HEK293T (cell line): Measurements from ENCODE around the gene KYAT1.

Experiments
- CTCF ChIA-PET: fragments of 350-600 bp; formaldehyde crosslinking; extraction: SDS; loops from one replicate; lab custom pipeline; 2021; ENCODE audit warnings: antibody characterized with exemption, inconsistent platforms; lab: Yijun Ruan, JAX
- POLR2A ChIA-PET: fragments of 350-600 bp; formaldehyde crosslinking; extraction: SDS; loops from one replicate; lab custom pipeline; 2020; ENCODE audit warnings: antibody characterized with exemption, inconsistent platforms; lab: Yijun Ruan, JAX
- DNase-seq: peaks from one replicate; pipeline ENCODE4 v3.0.0; 2012; ENCODE audit warnings: mixed read lengths; ENCODE audit errors: extremely low spot score
- ARNT ChIP-seq: fragments of 450-650 bp; IDR thresholded peaks from 2 replicates; pipeline ENCODE4 v1.6.1; 2017; ENCODE audit warnings: mild to moderate bottlenecking
- BHLHE40 ChIP-seq: fragments of 450-650 bp; IDR thresholded peaks from 2 replicates; pipeline ENCODE4 v1.6.1; 2016; ENCODE audit warnings: mild to moderate bottlenecking, moderate library complexity, borderline replicate concordance
- CTBP1 ChIP-seq: fragments of 450-650 bp; IDR thresholded peaks from 2 replicates; pipeline ENCODE4 v1.6.1; 2016; ENCODE audit warnings: borderline replicate concordance
- ELF4 ChIP-seq: fragments of 450-650 bp; IDR thresholded peaks from 2 replicates; pipeline ENCODE4 v1.6.1; 2017; ENCODE audit warnings: antibody characterized with exemption
- FOXA1 ChIP-seq: fragments of 450-650 bp; IDR thresholded peaks from 2 replicates; pipeline ENCODE4 v1.6.1; 2016; ENCODE audit warnings: mild to moderate bottlenecking
- FOXK2 ChIP-seq: fragments of 450-650 bp; IDR thresholded peaks from 2 replicates; pipeline ENCODE4 v1.6.1; 2016; ENCODE audit warnings: mild to moderate bottlenecking
- FOXM1 ChIP-seq: fragments of 450-650 bp; IDR thresholded peaks from 2 replicates; pipeline ENCODE4 v1.6.1; 2017; ENCODE audit warnings: mild to moderate bottlenecking, borderline replicate concordance
- HDGF ChIP-seq: fragments of 450-650 bp; IDR thresholded peaks from 2 replicates; pipeline ENCODE4 v1.6.1; 2017; ENCODE audit warnings: antibody characterized with exemption, borderline replicate concordance
- L3MBTL2 ChIP-seq: fragments of 450-650 bp; conservative IDR thresholded peaks from 2 replicates; pipeline ENCODE4 v1.6.1; 2016; ENCODE audit warnings: mild to moderate bottlenecking
- LEF1 ChIP-seq: fragments of 450-650 bp; IDR thresholded peaks from 2 replicates; pipeline ENCODE4 v1.6.1; 2017; ENCODE audit warnings: mild to moderate bottlenecking, borderline replicate concordance
- NFRKB ChIP-seq: fragments of 450-650 bp; IDR thresholded peaks from 2 replicates; pipeline ENCODE4 v1.6.1; 2016; ENCODE audit warnings: mild to moderate bottlenecking, moderate library complexity
- PKNOX1 ChIP-seq: fragments of 450-650 bp; IDR thresholded peaks from 2 replicates; pipeline ENCODE4 v1.6.1; 2016
- SP1 ChIP-seq: fragments of 450-650 bp; IDR thresholded peaks from 2 replicates; pipeline ENCODE4 v1.6.1; 2017
- SUZ12 ChIP-seq: fragments of 450-650 bp; IDR thresholded peaks from 2 replicates; pipeline ENCODE4 v1.6.1; 2016; ENCODE audit warnings: mild to moderate bottlenecking
- TARDBP ChIP-seq: fragments of 450-650 bp; IDR thresholded peaks from 2 replicates; pipeline ENCODE4 v1.6.1; 2016
- ZNF384 ChIP-seq: fragments of 450-650 bp; IDR thresholded peaks from 2 replicates; pipeline ENCODE4 v1.6.1; 2016

Gene KYAT1

DNA sequence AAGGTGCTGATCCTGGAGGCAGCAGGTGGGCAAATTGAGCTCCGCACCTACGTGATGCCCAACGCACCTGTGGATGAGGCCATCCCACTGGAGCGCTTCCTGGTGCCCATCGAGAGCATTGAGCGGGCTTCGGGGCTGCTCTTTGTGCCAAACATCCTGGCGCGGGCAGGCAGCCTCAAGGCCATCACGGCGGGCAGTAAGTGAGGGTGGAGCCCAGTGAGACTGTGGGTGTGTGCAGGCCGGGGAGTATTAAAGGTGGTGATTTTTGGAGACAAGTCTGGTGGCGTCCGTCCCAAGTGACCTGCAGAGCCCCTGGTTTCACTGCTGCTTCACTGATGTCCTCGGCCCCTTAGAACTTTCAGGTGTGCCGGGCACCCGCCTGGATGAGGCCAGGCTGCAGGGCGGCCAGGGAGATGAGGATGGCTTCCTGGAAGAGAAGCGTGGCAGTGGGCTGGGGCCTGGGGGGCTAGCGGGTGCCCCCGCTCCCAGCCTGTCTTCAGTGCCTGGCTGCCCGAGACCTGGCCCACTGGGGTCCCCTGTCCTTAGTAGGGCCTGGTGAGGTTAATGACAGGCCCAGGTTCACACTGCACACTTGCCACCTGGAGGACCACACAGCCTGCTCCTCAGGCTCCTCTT is 59.2 kb downstream of the KYAT1 start:
- ChIA-PET CTCF (no interaction called here), POLR2A (no interaction called here)
- no peak for TF ChIP-seq BHLHE40
- no peak for TF ChIP-seq HDGF
- TF ChIP-seq ZNF384: no peak
- no peak for TF ChIP-seq ARNT
- no peak for DNase-seq

DNA sequence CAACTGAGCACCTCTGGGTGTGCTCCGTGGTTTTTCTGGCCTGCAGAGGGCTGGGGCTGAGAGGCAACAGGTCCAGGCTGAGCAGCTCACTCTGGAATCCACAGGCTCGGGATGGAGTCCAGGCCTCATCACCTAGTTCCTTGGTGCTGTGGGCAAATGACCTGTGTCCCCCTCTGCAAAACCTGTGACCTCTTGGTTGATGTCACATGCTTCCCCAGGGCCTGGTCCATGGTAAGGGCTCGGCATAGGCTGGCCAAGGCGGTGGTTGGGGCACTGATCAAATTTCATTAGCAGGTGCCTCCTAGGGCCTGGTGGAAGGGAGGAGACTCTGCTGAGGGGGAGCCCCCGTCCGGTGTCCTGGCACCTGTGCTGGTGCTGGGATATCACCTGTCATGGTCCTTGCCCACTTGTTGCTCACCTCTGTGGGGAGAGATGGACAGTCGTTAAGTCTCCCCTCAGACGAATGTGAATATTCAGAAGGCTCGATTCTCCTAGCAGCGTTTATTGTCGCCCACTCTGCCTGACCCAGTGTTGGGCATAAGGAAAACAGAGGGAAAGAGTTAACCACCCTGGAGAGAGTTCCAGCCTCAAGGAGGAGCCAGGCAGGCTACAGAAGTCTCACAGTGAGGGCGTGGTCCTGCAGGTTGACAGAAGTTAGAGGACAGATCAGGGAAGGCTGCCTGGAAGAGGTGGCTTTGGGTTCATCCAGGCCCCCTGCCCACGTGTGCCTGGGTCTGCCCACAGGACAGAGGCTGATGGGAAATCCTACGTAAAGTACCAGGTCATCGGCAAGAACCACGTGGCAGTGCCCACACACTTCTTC is 60.0 kb downstream of the KYAT1 start:
- POLR2A ChIA-PET: no interaction called here
- CTCF ChIA-PET: no interaction called here
- TF ChIP-seq ARNT (no peak), ELF4 (no peak), FOXA1 (no peak), TARDBP (no peak), CTBP1 (no peak), ZNF384 (no peak), HDGF (no peak), SP1 (no peak), PKNOX1 (no peak), NFRKB (no peak), LEF1 (no peak), FOXK2 (no peak), L3MBTL2 (no peak), FOXM1 (no peak), BHLHE40 (no peak), SUZ12 (no peak)
- DNase-seq: no peak

- no peak for TF ChIP-seq ARNT
- no peak for TF ChIP-seq SP1
- no peak for TF ChIP-seq FOXM1
- no peak for TF ChIP-seq CTBP1
- no peak for TF ChIP-seq LEF1
- no peak for TF ChIP-seq FOXK2
- no peak for TF ChIP-seq ZNF384
- no peak for TF ChIP-seq ELF4
- no peak for TF ChIP-seq HDGF
- CTCF ChIA-PET: interaction anchor here (1.7 kb wide), 1 partner anchor 88 kb away, joined by 5 read pairs; no protein-coding TSS in a partner anchor
- no peak for DNase-seq
- POLR2A ChIA-PET: interaction anchor here (3.2 kb wide), 1 partner anchor 8 kb away, joined by 57 read pairs; the partner anchor contains the start of gene SPOUT1
These were observed 60.8 kb downstream of the KYAT1 start for GRCh38 chr9:128820665-128821583.

DNA sequence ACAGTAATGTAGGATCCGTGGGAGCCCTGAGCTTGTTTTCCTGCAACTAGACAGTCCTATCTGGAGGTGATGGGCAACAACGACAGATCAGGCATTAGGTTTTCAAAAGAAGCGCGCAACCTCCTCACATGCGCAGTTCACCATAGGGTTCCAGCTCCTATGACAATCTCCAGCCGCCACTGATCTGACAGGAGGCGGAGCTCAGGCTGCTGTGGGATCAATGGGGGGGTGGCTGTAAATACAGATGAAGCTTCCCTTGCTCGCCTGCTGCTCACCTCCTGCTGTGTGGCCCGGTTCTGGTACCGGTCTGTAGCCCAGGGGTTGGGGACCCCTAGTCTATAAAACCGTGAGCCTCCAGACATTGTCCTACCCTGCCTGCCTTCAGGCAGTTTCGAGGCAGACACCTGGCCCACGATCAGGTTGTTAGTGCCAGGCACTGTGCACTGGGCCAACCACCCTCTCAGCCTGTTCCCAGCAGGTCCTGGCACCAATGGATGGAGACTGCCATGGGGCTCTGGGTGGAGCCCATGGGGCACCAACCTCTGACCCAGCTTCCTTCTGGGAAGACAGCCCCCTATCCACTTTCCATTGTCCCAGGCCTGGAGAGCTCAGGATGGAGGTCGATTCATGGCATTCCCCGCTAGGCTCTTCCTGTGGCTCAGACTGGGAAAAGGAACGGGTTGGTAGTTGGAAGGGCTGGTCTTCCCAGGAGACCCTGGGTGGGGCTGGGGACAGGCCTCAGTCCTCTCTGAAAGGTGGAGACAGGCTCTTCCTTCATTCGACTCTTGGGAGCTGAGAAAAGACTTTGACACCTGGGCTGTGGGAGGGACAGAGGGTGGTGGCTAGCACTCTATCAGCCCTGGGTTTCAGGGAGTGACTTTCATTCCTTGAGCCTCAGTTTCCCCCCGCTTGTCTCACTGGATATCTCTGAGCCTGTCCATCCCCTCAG is 61.8 kb downstream of the KYAT1 start:
- ChIA-PET CTCF (interaction anchor here (0.8 to 2.8 kb wide), 3 partner anchors 10 to 87 kb away, joined by 3 to 20 read pairs (median 5); partner anchors contain the start of gene SPOUT1), POLR2A (interaction anchor here (2.5 to 3.2 kb wide), 2 partner anchors 9 to 11 kb away, joined by 16 to 57 read pairs; partner anchors contain the start of gene SPOUT1)
- TF ChIP-seq FOXK2: no peak
- peak; percentile 71 for TF ChIP-seq PKNOX1
- no peak for DNase-seq

- CTCF ChIA-PET: interaction anchor here (0.7 to 2.8 kb wide), 10 partner anchors 9 to 170 kb away, joined by 3 to 20 read pairs (median 3); partner anchors contain the start of genes DOLK, NUP188 and SPOUT1
- POLR2A ChIA-PET: interaction anchor here (0.7 to 3.2 kb wide), 9 partner anchors 10 to 217 kb away, joined by 3 to 57 read pairs (median 5); partner anchors contain the start of genes MIGA2, PHYHD1, SPOUT1 and ZER1
- no peak for DNase-seq
- TF ChIP-seq FOXM1 (no peak), PKNOX1 (no peak), HDGF (no peak), FOXA1 (no peak), ZNF384 (no peak), ARNT (no peak), L3MBTL2 (no peak), FOXK2 (no peak), TARDBP (no peak), ELF4 (no peak)
These were observed 62.7 kb downstream of the KYAT1 start for GRCh38 chr9:128818839-128819715.
